Large intestine (tissue), 12 donors: ENCODE results near the gene CXCL16. TPM values are rescaled to one million over a fixed set of nuclear protein-coding genes. Genes with fewer than 3 reads are reported as not detected.

Source experiments
- DNase-seq, 2 donors: peaks; one replicate each; pipeline versions ENCODE4 v3.0.0 to v3.0.0-alpha.2; 2013
- H3K27ac ChIP-seq: one replicate; pipeline ENCODE4 v1.5.1; 2013; ENCODE audit warnings: low read length
- H3K27me3 ChIP-seq: 2 replicates; pipeline ENCODE4 v1.6.1; 2013; ENCODE audit warnings: low read length; ENCODE audit not compliant: control insufficient read depth, insufficient read depth
- H3K36me3 ChIP-seq: 2 replicates; pipeline ENCODE4 v1.6.1; 2013; ENCODE audit warnings: low read length; ENCODE audit not compliant: control insufficient read depth, insufficient read depth
- H3K4me1 ChIP-seq: one replicate; pipeline ENCODE4 v1.6.1; 2013; ENCODE audit warnings: low read length; ENCODE audit not compliant: control insufficient read depth, insufficient read depth
- H3K4me3 ChIP-seq: one replicate; pipeline ENCODE4 v1.5.1; 2013; ENCODE audit warnings: low read length
- H3K9me3 ChIP-seq: one replicate; pipeline ENCODE4 v1.6.1; 2013; ENCODE audit warnings: mild to moderate bottlenecking, low read depth, low read length, moderate library complexity; ENCODE audit not compliant: control insufficient read depth
- WGBS: methylation state at CpG from one replicate; pipeline ENCODE4 v1.1.5; 2013; ENCODE audit warnings: low lambda C conversion rate; ENCODE audit not compliant: insufficient coverage; 5-methylcytosine and 5-hydroxymethylcytosine counted together
- long read RNA-seq, 11 donors: transcript quantifications; one replicate each; lab custom pipeline, GENCODE V29; 2026
- polyA plus RNA-seq: library from polyadenylated mRNA; unstranded; fragments of 120-200 nt; gene quantifications from one replicate; pipeline ENCODE4 v1.2.1, GENCODE V29; 2013

The CXCL16 gene
- polyA plus RNA-seq: 62.1 TPM
- long read RNA-seq, donor 1, transcript CXCL16-201 (6 exons, 2,222 nt): major isoform, 7 of 8 reads
- long read RNA-seq, donor 1, partial matches to known transcripts: 0 of 8 reads
- long read RNA-seq, donor 1, other reads (novel, unspliced or antisense): 0 of 8 reads
- long read RNA-seq, donor 2, transcript CXCL16-201 (6 exons, 2,222 nt): major isoform, 24 of 136 reads
- long read RNA-seq, donor 2, transcript CXCL16-203 (5 exons, 1,668 nt): minor isoform, 6 of 136 reads
- long read RNA-seq, donor 2, partial matches to known transcripts: 104 of 136 reads
- long read RNA-seq, donor 2, other reads (novel, unspliced or antisense): 0 of 136 reads
- long read RNA-seq, donor 3: 0 reads
- long read RNA-seq, donor 4, partial matches to known transcripts: 0 of 1 reads
- long read RNA-seq, donor 4, other reads (novel, unspliced or antisense): 0 of 1 reads
- long read RNA-seq, donor 5, partial matches to known transcripts: 0 of 1 reads
- long read RNA-seq, donor 5, other reads (novel, unspliced or antisense): 0 of 1 reads
- long read RNA-seq, donor 6, transcript CXCL16-203 (5 exons, 1,668 nt): minor isoform, 9 of 43 reads
- long read RNA-seq, donor 6, transcript CXCL16-201 (6 exons, 2,222 nt): major isoform, 16 of 43 reads
- long read RNA-seq, donor 6, partial matches to known transcripts: 17 of 43 reads
- long read RNA-seq, donor 6, other reads (novel, unspliced or antisense): 0 of 43 reads
- long read RNA-seq, donor 7, partial matches to known transcripts: 0 of 2 reads
- long read RNA-seq, donor 7, other reads (novel, unspliced or antisense): 0 of 2 reads
- long read RNA-seq, donor 8, transcript CXCL16-201 (6 exons, 2,222 nt): major isoform, 23 of 36 reads
- long read RNA-seq, donor 8, transcript CXCL16-203 (5 exons, 1,668 nt): minor isoform, 7 of 36 reads
- long read RNA-seq, donor 8, partial matches to known transcripts: 5 of 36 reads
- long read RNA-seq, donor 8, other reads (novel, unspliced or antisense): 0 of 36 reads
- long read RNA-seq, donor 9, transcript CXCL16-201 (6 exons, 2,222 nt): major isoform, 14 of 24 reads
- long read RNA-seq, donor 9, transcript CXCL16-203 (5 exons, 1,668 nt): minor isoform, 9 of 24 reads
- long read RNA-seq, donor 9, partial matches to known transcripts: 0 of 24 reads
- long read RNA-seq, donor 9, other reads (novel, unspliced or antisense): 0 of 24 reads
- long read RNA-seq, donor 10, transcript CXCL16-201 (6 exons, 2,222 nt): major isoform, 29 of 37 reads
- long read RNA-seq, donor 10, transcript CXCL16-203 (5 exons, 1,668 nt): minor isoform, 8 of 37 reads
- long read RNA-seq, donor 10, partial matches to known transcripts: 0 of 37 reads
- long read RNA-seq, donor 10, other reads (novel, unspliced or antisense): 0 of 37 reads
- long read RNA-seq, donor 11, transcript CXCL16-201 (6 exons, 2,222 nt): major isoform, 7 of 12 reads
- long read RNA-seq, donor 11, partial matches to known transcripts: 0 of 12 reads
- long read RNA-seq, donor 11, other reads (novel, unspliced or antisense): 0 of 12 reads

GRCh38 chr17:4739122-4740024 is at the start of gene CXCL16, which contains the start of gene ZMYND15:
Gene CXCL16 (minus strand): TSS chr17:4739928. CDS start chr17:4739339, 589 bp downstream.
Gene ZMYND15 (plus strand): TSS chr17:4739833. CDS start chr17:4740549, 716 bp downstream.
- H3K4me1 ChIP-seq: peaks cover 24% of the 10 kb centered on the region
- peak within 1 kb of the TSS; percentile 60 for H3K27ac ChIP-seq
- H3K27me3 ChIP-seq: peaks cover 32% of the 10 kb centered on the region
- H3K4me3 ChIP-seq: peak within 1 kb of the TSS; percentile 79
- H3K9me3 ChIP-seq: no peaks in the 10 kb centered on the region
- peak; percentile 56 to 82 for DNase-seq
- H3K36me3 ChIP-seq: peaks cover 6% of the 10 kb centered on the region
- no CpG with 5 or more reads among the region's 100 CpGs for WGBS

GRCh38 chr17:4788807-4789700 is 49.3 kb upstream of the CXCL16 start, which contains the start of gene GLTPD2:
Gene GLTPD2 (plus strand): TSS chr17:4788964. CDS start chr17:4789012, 48 bp downstream.
- H3K4me1 ChIP-seq: peaks cover 37% of the 10 kb centered on the region
- H3K36me3 ChIP-seq: no peaks in the 10 kb centered on the region
- peak within 1 kb of the TSS; percentile 89 for H3K4me3 ChIP-seq
- H3K27ac ChIP-seq: peak within 1 kb of the TSS; percentile 95
- peaks cover 28% of the 10 kb centered on the region for H3K27me3 ChIP-seq
- H3K9me3 ChIP-seq: peaks cover 2% of the 10 kb centered on the region
- DNase-seq: peak; percentile 61 to 87
- WGBS: no CpG with 5 or more reads among the region's 62 CpGs

GRCh38 chr17:4788159-4788806 is 48.6 kb upstream of the CXCL16 start:
- H3K4me1 ChIP-seq: peaks cover 37% of the 10 kb centered on the region
- no peak for DNase-seq
- peaks cover 2% of the 10 kb centered on the region for H3K9me3 ChIP-seq
- 36% methylated on average over 7 of the region's 14 CpGs for WGBS
- peaks cover 36% of the 10 kb centered on the region for H3K27me3 ChIP-seq
- peak overlapping the region; percentile 89 for H3K4me3 ChIP-seq
- H3K36me3 ChIP-seq: no peaks in the 10 kb centered on the region
- peak overlapping the region; percentile 95 for H3K27ac ChIP-seq

- no CpG with 5 or more reads among the region's 6 CpGs for WGBS
- peak in 1 of 2 donors; percentile 42 for DNase-seq
- Histone ChIP-seq H3K9me3 (peaks cover 8% of the 10 kb centered on the region), H3K27me3 (peaks cover 46% of the 10 kb centered on the region), H3K36me3 (no peaks in the 10 kb centered on the region), H3K4me3 (no peak overlapping the region), H3K27ac (peak overlapping the region; percentile 95), H3K4me1 (peaks cover 37% of the 10 kb centered on the region)
Measured at GRCh38 chr17:4786516-4786915, 46.8 kb upstream of the CXCL16 start.

- Histone ChIP-seq H3K9me3 (peaks cover 8% of the 10 kb centered on the region), H3K27ac (peak within 1 kb of the TSS; percentile 95), H3K36me3 (no peaks in the 10 kb centered on the region), H3K27me3 (peaks cover 46% of the 10 kb centered on the region), H3K4me3 (no peak within 1 kb of the TSS), H3K4me1 (peaks cover 37% of the 10 kb centered on the region)
- WGBS: no CpG with 5 or more reads among the region's 24 CpGs
- DNase-seq: peak in 1 of 2 donors; percentile 36
Measured at GRCh38 chr17:4786106-4786511, 46.4 kb upstream of the CXCL16 start, which contains the start of gene VMO1. Gene VMO1 (minus strand): TSS chr17:4786364. CDS start chr17:4786352, 12 bp downstream.

- Histone ChIP-seq H3K4me3 (no peak overlapping the region), H3K9me3 (peaks cover 8% of the 10 kb centered on the region), H3K27ac (no peak overlapping the region), H3K36me3 (no peaks in the 10 kb centered on the region), H3K4me1 (peaks cover 36% of the 10 kb centered on the region), H3K27me3 (peaks cover 46% of the 10 kb centered on the region)
- peak in 1 of 2 donors; percentile 77 for DNase-seq
- WGBS: no CpG with 5 or more reads among the region's 61 CpGs
Measured at GRCh38 chr17:4785311-4786105, 45.8 kb upstream of the CXCL16 start.

GRCh38 chr17:4782652-4783051 is 42.9 kb upstream of the CXCL16 start:
- no peak for DNase-seq
- Histone ChIP-seq H3K9me3 (peaks cover 5% of the 10 kb centered on the region), H3K4me1 (peaks cover 37% of the 10 kb centered on the region), H3K27me3 (peaks cover 46% of the 10 kb centered on the region), H3K36me3 (no peaks in the 10 kb centered on the region), H3K4me3 (no peak overlapping the region), H3K27ac (no peak overlapping the region)
- no CpG with 5 or more reads among the region's 28 CpGs for WGBS
